HEK293 (cell line): ENCODE measurements around the gene MTMR4.

Experiments used
- CTCF ChIA-PET: fragments of 350-600 bp; formaldehyde crosslinking; extraction: SDS; loops from one replicate; lab custom pipeline; 2021; ENCODE audit warnings: antibody characterized with exemption; lab: Yijun Ruan, JAX
- POLR2A ChIA-PET: fragments of 300-600 bp; formaldehyde crosslinking; extraction: SDS; loops from one replicate; lab custom pipeline; 2020; ENCODE audit warnings: antibody characterized with exemption, inconsistent platforms; lab: Yijun Ruan, JAX
- H3K27ac ChIP-seq: fragments of 200-500 bp; sonication (Bioruptor generic); 2 replicates; pipeline ENCODE4 v1.5.1; 2014; ENCODE audit warnings: low read depth, low read length, control low read depth, inconsistent platforms; ENCODE audit errors: extremely low read depth
- H3K36me3 ChIP-seq, 2 experiments: fragments of 200-500 bp in 1 of 2; sonication (Bioruptor generic) in 1 of 2; 1 replicate in 1 of 2; 2 replicates in 1 of 2; pipeline ENCODE4 v1.5.1; 2014 to 2017; ENCODE audit warnings: inconsistent platforms in 2 of 2, low read length in 2 of 2; ENCODE audit not compliant: control insufficient read depth in 2 of 2, insufficient read depth in 1 of 2
- H3K4me1 ChIP-seq: fragments of 200-500 bp; sonication (Bioruptor generic); 2 replicates; pipeline ENCODE4 v1.5.1; 2014; ENCODE audit warnings: mild to moderate bottlenecking, low read length, inconsistent platforms; ENCODE audit not compliant: control insufficient read depth, insufficient read depth
- H3K4me3 ChIP-seq: 2 replicates; pipeline ENCODE4 v1.5.1; 2011; ENCODE audit warnings: low read depth, mild to moderate bottlenecking, control low read depth, low read length, moderate library complexity
- H3K9me3 ChIP-seq: fragments of 200-500 bp; sonication (Bioruptor generic); 2 replicates; pipeline ENCODE4 v1.5.1; 2014; ENCODE audit warnings: low read depth, low read length, inconsistent platforms; ENCODE audit not compliant: control insufficient read depth, insufficient read depth
- HOXD13 ChIP-seq: sonication (generic); formaldehyde crosslinking; IDR thresholded peaks from 2 replicates; pipeline ENCODE4 v1.8.0; 2022; ENCODE audit warnings: missing genetic modification reagents, borderline replicate concordance
- RBAK ChIP-seq: fragments of 450-650 bp; formaldehyde crosslinking; IDR thresholded peaks from 2 replicates; pipeline ENCODE4 v1.5.1; 2016; ENCODE audit warnings: missing biosample characterization, missing genetic modification characterization
- SETDB1 ChIP-seq: IDR thresholded peaks from one replicate; pipeline ENCODE4 v1.6.1; 2017; ENCODE audit warnings: mild to moderate bottlenecking, low read length, moderate library complexity, mixed read lengths; ENCODE audit not compliant: insufficient read length
- SP3 ChIP-seq: fragments of 450-650 bp; formaldehyde crosslinking; IDR thresholded peaks from 2 replicates; pipeline ENCODE4 v1.5.1; 2016; ENCODE audit warnings: missing biosample characterization, missing genetic modification characterization
- ZBTB17 ChIP-seq: fragments of 450-650 bp; formaldehyde crosslinking; IDR thresholded peaks from 2 replicates; pipeline ENCODE4 v1.5.1; 2016; ENCODE audit warnings: missing biosample characterization, missing genetic modification characterization
- ZBTB7A ChIP-seq: fragments of 450-650 bp; formaldehyde crosslinking; IDR thresholded peaks from 2 replicates; pipeline ENCODE4 v1.5.1; 2016; ENCODE audit warnings: low read depth, missing biosample characterization, missing genetic modification characterization
- ZNF175 ChIP-seq: fragments of 450-650 bp; formaldehyde crosslinking; IDR thresholded peaks from 2 replicates; pipeline ENCODE4 v1.5.1; 2016; ENCODE audit warnings: missing biosample characterization, missing genetic modification characterization
- ZNF292 ChIP-seq: fragments of 450-650 bp; formaldehyde crosslinking; IDR thresholded peaks from 2 replicates; pipeline ENCODE4 v1.5.1; 2016; ENCODE audit warnings: low read depth, missing biosample characterization, missing genetic modification characterization, borderline replicate concordance
- ZNF433 ChIP-seq: fragments of 450-650 bp; formaldehyde crosslinking; IDR thresholded peaks from 2 replicates; pipeline ENCODE4 v1.5.1; 2016; ENCODE audit warnings: missing biosample characterization, missing genetic modification characterization, low read depth
- ZNF510 ChIP-seq: fragments of 450-650 bp; formaldehyde crosslinking; IDR thresholded peaks from 2 replicates; pipeline ENCODE4 v1.5.1; 2018; ENCODE audit warnings: mild to moderate bottlenecking, missing genetic modification characterization, missing biosample characterization; ENCODE audit not compliant: insufficient replicate concordance
- ZNF555 ChIP-seq: fragments of 450-650 bp; formaldehyde crosslinking; conservative IDR thresholded peaks from 2 replicates; pipeline ENCODE4 v1.5.1; 2017; ENCODE audit warnings: missing biosample characterization, mild to moderate bottlenecking, missing genetic modification characterization, inconsistent platforms
- TF ChIP-seq, protein P1 (sequence below): fragments of 450-650 bp; formaldehyde crosslinking; IDR thresholded peaks from 2 replicates; pipeline ENCODE4 v1.5.1; 2016; ENCODE audit warnings: missing biosample characterization, missing genetic modification characterization
- TF ChIP-seq, protein P2 (sequence below): fragments of 450-650 bp; formaldehyde crosslinking; IDR thresholded peaks from 2 replicates; pipeline ENCODE4 v1.5.1; 2016; ENCODE audit warnings: missing biosample characterization, missing genetic modification characterization
- TF ChIP-seq, protein P3 (sequence below): fragments of 450-650 bp; formaldehyde crosslinking; IDR thresholded peaks from 2 replicates; pipeline ENCODE4 v1.5.1; 2016; ENCODE audit warnings: missing biosample characterization, missing genetic modification characterization
- TF ChIP-seq, protein P4 (sequence below): fragments of 450-650 bp; formaldehyde crosslinking; IDR thresholded peaks from 2 replicates; pipeline ENCODE4 v1.5.1; 2016; ENCODE audit warnings: missing biosample characterization, missing genetic modification characterization
- TF ChIP-seq, protein P5 (sequence below): fragments of 450-650 bp; formaldehyde crosslinking; IDR thresholded peaks from 2 replicates; pipeline ENCODE4; 2016; ENCODE audit warnings: missing biosample characterization, missing genetic modification characterization
- TF ChIP-seq, protein P6 (sequence below): fragments of 450-650 bp; formaldehyde crosslinking; IDR thresholded peaks from 2 replicates; pipeline ENCODE4 v1.5.1; 2016; ENCODE audit warnings: missing biosample characterization, missing genetic modification characterization
- TF ChIP-seq, protein P7 (sequence below): fragments of 450-650 bp; formaldehyde crosslinking; IDR thresholded peaks from 2 replicates; pipeline ENCODE4 v1.5.1; 2016; ENCODE audit warnings: missing biosample characterization, missing genetic modification characterization

Gene MTMR4

DNA sequence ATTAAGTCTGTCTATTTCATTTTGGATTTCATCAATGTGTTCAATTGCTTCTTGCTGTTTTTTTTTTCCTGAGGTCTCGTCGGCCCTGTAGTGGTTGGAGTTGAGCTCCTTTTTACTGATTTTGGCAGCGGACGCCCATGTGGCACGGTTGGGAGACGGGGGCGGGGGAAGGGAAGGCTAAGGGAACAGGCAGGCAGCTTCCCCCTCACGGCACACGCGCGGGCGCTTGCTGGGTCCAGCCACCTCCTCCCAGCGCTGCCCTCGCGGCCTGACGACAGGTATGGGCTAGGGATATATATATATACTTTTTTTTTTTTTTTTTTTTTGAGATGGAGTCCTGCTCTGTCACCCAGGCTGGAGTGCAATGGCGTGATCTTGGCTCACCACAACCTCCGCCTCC is 37.6 kb downstream of the MTMR4 start:
- TF ChIP-seq, protein P1, sequence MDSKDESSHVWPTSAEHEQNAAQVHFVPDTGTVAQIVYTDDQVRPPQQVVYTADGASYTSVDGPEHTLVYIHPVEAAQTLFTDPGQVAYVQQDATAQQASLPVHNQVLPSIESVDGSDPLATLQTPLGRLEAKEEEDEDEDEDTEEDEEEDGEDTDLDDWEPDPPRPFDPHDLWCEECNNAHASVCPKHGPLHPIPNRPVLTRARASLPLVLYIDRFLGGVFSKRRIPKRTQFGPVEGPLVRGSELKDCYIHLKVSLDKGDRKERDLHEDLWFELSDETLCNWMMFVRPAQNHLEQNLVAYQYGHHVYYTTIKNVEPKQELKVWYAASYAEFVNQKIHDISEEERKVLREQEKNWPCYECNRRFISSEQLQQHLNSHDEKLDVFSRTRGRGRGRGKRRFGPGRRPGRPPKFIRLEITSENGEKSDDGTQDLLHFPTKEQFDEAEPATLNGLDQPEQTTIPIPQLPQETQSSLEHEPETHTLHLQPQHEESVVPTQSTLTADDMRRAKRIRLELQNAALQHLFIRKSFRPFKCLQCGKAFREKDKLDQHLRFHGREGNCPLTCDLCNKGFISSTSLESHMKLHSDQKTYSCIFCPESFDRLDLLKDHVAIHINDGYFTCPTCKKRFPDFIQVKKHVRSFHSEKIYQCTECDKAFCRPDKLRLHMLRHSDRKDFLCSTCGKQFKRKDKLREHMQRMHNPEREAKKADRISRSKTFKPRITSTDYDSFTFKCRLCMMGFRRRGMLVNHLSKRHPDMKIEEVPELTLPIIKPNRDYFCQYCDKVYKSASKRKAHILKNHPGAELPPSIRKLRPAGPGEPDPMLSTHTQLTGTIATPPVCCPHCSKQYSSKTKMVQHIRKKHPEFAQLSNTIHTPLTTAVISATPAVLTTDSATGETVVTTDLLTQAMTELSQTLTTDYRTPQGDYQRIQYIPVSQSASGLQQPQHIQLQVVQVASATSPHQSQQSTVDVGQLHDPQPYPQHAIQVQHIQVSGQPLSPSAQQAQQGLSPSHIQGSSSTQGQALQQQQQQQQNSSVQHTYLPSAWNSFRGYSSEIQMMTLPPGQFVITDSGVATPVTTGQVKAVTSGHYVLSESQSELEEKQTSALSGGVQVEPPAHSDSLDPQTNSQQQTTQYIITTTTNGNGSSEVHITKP (tag by site-specific recombination), result no peak
- TF ChIP-seq ZNF433 (no peak), SP3 (tag by site-specific recombination) (no peak), SETDB1 (no peak), ZBTB17 (tag by site-specific recombination) (no peak), ZNF555 (no peak), RBAK (tag by site-specific recombination) (no peak), HOXD13 (CRISPR knock-in tag) (no peak), ZNF175 (tag by site-specific recombination) (no peak), ZNF510 (no peak), ZNF292 (tag by site-specific recombination) (no peak), ZBTB7A (tag by site-specific recombination) (no peak)
- TF ChIP-seq, protein P2, sequence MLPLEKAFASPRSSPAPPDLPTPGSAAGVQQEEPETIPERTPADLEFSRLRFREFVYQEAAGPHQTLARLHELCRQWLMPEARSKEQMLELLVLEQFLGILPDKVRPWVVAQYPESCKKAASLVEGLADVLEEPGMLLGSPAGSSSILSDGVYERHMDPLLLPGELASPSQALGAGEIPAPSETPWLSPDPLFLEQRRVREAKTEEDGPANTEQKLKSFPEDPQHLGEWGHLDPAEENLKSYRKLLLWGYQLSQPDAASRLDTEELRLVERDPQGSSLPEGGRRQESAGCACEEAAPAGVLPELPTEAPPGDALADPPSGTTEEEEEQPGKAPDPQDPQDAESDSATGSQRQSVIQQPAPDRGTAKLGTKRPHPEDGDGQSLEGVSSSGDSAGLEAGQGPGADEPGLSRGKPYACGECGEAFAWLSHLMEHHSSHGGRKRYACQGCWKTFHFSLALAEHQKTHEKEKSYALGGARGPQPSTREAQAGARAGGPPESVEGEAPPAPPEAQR (tag by site-specific recombination), result no peak
- TF ChIP-seq, protein P3, sequence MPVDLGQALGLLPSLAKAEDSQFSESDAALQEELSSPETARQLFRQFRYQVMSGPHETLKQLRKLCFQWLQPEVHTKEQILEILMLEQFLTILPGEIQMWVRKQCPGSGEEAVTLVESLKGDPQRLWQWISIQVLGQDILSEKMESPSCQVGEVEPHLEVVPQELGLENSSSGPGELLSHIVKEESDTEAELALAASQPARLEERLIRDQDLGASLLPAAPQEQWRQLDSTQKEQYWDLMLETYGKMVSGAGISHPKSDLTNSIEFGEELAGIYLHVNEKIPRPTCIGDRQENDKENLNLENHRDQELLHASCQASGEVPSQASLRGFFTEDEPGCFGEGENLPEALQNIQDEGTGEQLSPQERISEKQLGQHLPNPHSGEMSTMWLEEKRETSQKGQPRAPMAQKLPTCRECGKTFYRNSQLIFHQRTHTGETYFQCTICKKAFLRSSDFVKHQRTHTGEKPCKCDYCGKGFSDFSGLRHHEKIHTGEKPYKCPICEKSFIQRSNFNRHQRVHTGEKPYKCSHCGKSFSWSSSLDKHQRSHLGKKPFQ (tag by site-specific recombination), result no peak
- TF ChIP-seq, protein P4, sequence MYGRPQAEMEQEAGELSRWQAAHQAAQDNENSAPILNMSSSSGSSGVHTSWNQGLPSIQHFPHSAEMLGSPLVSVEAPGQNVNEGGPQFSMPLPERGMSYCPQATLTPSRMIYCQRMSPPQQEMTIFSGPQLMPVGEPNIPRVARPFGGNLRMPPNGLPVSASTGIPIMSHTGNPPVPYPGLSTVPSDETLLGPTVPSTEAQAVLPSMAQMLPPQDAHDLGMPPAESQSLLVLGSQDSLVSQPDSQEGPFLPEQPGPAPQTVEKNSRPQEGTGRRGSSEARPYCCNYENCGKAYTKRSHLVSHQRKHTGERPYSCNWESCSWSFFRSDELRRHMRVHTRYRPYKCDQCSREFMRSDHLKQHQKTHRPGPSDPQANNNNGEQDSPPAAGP (tag by site-specific recombination), result no peak
- TF ChIP-seq, protein P5, sequence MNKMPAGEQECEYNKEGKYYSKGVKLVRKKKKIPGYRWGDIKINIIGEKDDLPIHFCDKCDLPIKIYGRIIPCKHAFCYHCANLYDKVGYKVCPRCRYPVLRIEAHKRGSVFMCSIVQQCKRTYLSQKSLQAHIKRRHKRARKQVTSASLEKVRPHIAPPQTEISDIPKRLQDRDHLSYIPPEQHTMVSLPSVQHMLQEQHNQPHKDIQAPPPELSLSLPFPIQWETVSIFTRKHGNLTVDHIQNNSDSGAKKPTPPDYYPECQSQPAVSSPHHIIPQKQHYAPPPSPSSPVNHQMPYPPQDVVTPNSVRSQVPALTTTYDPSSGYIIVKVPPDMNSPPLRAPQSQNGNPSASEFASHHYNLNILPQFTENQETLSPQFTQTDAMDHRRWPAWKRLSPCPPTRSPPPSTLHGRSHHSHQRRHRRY (tag by site-specific recombination), result no peak
- TF ChIP-seq, protein P6, sequence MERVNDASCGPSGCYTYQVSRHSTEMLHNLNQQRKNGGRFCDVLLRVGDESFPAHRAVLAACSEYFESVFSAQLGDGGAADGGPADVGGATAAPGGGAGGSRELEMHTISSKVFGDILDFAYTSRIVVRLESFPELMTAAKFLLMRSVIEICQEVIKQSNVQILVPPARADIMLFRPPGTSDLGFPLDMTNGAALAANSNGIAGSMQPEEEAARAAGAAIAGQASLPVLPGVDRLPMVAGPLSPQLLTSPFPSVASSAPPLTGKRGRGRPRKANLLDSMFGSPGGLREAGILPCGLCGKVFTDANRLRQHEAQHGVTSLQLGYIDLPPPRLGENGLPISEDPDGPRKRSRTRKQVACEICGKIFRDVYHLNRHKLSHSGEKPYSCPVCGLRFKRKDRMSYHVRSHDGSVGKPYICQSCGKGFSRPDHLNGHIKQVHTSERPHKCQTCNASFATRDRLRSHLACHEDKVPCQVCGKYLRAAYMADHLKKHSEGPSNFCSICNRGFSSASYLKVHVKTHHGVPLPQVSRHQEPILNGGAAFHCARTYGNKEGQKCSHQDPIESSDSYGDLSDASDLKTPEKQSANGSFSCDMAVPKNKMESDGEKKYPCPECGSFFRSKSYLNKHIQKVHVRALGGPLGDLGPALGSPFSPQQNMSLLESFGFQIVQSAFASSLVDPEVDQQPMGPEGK (tag by site-specific recombination), result no peak
- TF ChIP-seq, protein P7, sequence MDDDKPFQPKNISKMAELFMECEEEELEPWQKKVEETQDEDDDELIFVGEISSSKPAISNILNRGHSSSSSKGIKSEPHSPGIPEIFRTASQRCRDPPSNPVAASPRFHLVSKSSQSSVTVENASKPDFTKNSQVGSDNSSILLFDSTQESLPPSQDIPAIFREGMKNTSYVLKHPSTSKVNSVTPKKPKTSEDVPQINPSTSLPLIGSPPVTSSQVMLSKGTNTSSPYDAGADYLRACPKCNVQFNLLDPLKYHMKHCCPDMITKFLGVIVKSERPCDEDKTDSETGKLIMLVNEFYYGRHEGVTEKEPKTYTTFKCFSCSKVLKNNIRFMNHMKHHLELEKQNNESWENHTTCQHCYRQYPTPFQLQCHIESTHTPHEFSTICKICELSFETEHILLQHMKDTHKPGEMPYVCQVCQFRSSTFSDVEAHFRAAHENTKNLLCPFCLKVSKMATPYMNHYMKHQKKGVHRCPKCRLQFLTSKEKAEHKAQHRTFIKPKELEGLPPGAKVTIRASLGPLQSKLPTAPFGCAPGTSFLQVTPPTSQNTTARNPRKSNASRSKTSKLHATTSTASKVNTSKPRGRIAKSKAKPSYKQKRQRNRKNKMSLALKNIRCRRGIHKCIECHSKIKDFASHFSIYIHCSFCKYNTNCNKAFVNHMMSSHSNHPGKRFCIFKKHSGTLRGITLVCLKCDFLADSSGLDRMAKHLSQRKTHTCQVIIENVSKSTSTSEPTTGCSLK (tag by site-specific recombination), result no peak
- Histone ChIP-seq H3K27ac (no peak overlapping the region), H3K4me1 (no peaks in the 10 kb centered on the region), H3K9me3 (no peaks in the 10 kb centered on the region), H3K36me3 (no peaks in the 10 kb centered on the region), H3K4me3 (no peak overlapping the region)
- CTCF ChIA-PET, result interaction anchor here (0.7 to 1.8 kb wide), 2 partner anchors 30 to 277 kb away, joined by 7 to 8 read pairs; no protein-coding TSS in a partner anchor
- POLR2A ChIA-PET, result no interaction called here
